Measurements from ENCODE around the gene RANBP10.

RANBP10 gene

DNA sequence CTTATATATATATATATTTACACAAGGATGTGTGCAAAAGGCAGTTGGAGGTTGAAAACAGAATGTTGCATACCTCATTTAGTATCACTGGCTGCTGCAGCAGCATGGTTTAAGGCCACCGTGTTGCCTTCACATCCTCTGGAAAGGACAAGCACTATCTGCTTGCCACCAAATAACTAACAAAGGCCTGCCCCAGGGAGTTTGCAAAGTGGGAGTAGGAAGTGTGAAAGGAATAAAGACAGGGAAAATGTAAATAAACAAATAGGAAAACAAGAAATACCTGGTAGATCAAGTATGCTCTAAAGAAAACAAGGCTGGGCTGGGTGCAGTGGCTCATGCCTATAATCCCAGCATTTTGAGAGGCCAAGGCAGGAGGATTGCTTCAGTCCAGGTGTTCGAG, 53.7 kb downstream of the RANBP10 start:
- TF ChIP-seq GATA2 (IDR thresholded peaks at IDR 0.05; ENCODE audit: low read depth, low read length) (no peak), GATA3 (IDR thresholded peaks at IDR 0.05; ENCODE audit: low read depth, low read length) (no peak)

DNA sequence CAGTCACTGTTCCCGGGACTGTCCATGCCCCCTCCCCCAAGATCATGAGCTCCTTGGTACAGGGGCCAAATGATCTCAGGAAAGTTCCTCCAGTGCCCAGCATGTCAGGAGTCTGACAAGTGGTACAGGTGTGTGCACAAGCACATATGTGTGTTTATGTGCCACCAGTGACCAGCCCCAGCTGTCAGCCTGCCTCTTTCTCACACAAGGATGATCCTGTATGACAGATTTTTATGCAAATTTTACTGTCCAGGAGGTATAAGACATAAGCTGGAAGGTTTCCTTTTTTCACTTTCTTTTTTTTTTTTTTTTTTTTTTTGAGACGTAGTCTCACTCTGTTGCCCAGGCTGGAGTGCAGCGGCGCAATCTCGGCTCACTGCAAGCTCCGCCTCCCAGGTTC, 55.9 kb downstream of the RANBP10 start:
- TF ChIP-seq GATA3 (IDR thresholded peaks at IDR 0.05; ENCODE audit: low read depth, low read length) (no peak), GATA2 (IDR thresholded peaks at IDR 0.05; ENCODE audit: low read depth, low read length) (no peak)

DNA sequence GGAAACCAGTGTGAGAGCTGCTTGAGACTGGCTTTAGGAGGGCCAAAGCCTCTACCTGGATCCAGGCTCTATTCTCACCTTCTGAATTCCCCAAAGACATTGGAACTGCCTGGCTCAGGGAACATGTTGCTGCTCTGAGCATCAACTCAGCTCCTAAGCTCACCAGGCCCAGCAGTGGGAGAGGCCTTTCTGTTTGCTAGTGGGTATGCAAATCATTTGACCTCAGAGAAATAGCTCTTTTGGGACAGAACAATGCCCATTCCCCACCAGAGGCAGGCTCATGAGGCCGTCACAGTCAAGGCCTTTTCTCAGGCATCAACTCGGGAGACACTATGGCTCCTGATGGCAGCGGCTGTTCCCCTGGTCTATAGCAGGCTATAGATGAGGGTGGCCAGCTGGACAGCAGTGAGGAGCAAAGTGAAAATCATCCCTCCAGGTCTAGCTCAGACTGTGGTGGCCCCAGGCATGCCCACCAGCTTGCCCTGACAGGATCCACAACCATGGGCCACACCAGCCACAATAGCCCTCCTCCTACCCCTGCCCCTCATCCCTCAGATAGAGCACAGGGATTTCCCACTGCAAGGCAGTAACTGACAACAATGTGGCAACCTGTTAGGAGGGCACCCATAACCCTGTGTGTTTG, 56.8 kb downstream of the RANBP10 start:
- TF ChIP-seq GATA2 (IDR thresholded peaks at IDR 0.05; ENCODE audit: low read depth, low read length) (no peak), GATA3 (IDR thresholded peaks at IDR 0.05; ENCODE audit: low read depth, low read length) (no peak)

DNA sequence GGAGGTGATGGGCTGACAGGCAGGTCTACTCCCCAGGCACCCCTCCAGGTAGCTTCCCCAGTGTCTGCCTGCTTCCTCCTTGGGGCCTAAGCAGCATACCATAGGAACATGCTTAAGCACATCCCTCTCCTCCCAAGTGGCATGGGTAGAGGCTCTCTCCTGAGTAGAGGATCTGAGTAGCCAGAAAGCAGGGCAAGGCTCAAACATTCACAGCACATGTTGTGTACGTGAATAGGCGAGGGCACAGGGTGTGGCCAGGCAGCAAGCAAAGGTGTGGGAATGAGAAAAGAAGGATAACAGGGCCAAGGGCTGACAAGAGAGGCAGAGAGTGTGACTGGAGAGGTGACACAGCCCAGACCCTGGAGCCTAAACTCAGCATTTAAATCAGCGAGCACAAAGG, 57.5 kb downstream of the RANBP10 start:
- no peak for TF ChIP-seq GATA3 (IDR thresholded peaks at IDR 0.05; ENCODE audit: low read depth, low read length)
- TF ChIP-seq GATA2 (IDR thresholded peaks at IDR 0.05; ENCODE audit: low read depth, low read length) = no peak

- TF ChIP-seq GATA3 (IDR thresholded peaks at IDR 0.05; ENCODE audit: low read depth, low read length) (no peak), GATA2 (IDR thresholded peaks at IDR 0.05; ENCODE audit: low read depth, low read length) (no peak)
Measured at GRCh38 chr16:67746846-67747245, 59.5 kb downstream of the RANBP10 start.

GRCh38 chr16:67741118-67741517, 65.2 kb downstream of the RANBP10 start:
- TF ChIP-seq GATA3 (IDR thresholded peaks at IDR 0.05; ENCODE audit: low read depth, low read length) (no peak), GATA2 (IDR thresholded peaks at IDR 0.05; ENCODE audit: low read depth, low read length) (no peak)

GRCh38 chr16:67740391-67740790, 66.0 kb downstream of the RANBP10 start:
- TF ChIP-seq GATA3 (IDR thresholded peaks at IDR 0.05; ENCODE audit: low read depth, low read length) = no peak
- no peak for TF ChIP-seq GATA2 (IDR thresholded peaks at IDR 0.05; ENCODE audit: low read depth, low read length)

DNA sequence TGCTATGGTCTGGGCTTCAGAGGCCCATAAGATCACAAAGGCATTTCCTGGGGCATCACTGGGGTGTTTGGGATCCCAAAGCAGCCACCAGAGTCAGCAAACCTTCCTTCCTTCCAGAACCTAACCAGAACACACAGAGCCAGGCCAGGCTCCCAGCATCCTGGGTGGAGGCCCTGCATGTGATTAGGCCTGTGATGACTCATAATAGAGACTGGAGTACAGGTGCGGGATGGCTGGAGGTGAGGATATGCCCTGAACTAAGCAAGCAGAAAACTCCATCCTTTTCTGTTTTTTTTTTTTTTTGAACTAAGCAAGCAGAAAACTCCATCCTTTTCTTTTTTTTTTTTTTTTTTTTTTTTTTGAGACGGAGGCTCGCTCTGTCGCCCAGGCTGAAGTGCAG, 69.5 kb downstream of the RANBP10 start:
- no peak for TF ChIP-seq GATA2 (IDR thresholded peaks at IDR 0.05; ENCODE audit: low read depth, low read length)
- TF ChIP-seq GATA3 (IDR thresholded peaks at IDR 0.05; ENCODE audit: low read depth, low read length) = no peak

DNA sequence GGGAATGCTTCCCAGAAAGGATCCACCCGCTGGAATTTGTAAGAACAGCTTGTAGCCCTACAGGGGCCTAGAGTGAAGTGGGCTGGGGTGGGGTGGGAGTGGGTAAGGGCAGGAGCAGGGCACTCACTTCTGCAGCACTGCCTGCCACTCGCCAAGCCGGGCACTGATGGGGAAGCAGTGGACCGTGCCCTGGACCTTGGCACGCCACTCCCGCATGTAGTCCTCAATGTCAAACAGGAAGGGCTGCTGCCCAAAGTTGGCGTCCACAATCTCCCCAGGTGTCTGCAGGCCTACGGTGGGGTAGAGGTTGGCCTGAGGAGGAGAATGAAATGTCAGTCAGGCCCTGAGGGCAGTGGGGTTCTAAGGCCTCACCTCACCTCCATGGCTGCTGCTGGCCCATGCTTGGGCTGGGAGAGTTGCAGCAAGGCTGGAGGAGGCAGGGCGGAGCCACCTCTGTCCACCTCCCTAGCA, 71.6 kb downstream of the RANBP10 start:
- TF ChIP-seq GATA2 (IDR thresholded peaks at IDR 0.05; ENCODE audit: low read depth, low read length) (no peak), GATA3 (IDR thresholded peaks at IDR 0.05; ENCODE audit: low read depth, low read length) (no peak)

DNA sequence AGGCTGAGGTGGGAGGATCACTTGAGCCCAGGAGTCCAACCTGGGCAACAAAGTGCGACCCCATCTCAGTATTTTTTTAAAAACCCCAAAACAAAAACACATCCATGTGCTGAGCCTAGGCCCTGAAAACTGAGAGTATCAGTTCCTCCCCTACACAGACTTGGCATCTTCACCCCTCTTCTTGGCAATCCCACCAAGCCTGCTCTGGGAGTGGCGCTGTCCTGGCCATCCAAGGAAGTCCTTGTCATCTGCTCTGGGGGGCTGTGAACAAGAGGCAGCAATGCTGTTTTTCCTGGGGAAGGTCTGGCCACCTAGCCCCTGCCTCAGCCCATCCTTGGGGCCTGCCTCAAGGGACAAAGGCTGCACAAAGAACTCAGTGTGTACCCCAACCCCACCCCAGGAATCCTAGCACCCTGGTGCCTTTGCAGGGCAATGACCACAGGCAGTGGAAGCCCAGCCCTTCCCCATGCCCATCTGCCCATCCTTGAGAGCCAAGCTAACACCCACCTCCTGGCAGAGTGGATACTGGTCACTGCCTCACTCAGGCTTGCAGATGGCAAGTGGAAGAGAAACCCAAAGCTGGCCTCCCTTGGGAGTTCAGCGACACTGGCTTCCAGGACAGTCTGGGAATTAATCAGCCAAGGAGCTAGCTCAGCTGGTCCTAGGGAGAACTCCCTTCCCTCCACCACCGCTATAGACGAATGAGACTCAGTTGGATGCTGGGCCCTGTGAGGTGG, 72.5 kb downstream of the RANBP10 start:
- TF ChIP-seq GATA2 (IDR thresholded peaks at IDR 0.05; ENCODE audit: low read depth, low read length) = no peak
- TF ChIP-seq GATA3 (IDR thresholded peaks at IDR 0.05; ENCODE audit: low read depth, low read length) = no peak

DNA sequence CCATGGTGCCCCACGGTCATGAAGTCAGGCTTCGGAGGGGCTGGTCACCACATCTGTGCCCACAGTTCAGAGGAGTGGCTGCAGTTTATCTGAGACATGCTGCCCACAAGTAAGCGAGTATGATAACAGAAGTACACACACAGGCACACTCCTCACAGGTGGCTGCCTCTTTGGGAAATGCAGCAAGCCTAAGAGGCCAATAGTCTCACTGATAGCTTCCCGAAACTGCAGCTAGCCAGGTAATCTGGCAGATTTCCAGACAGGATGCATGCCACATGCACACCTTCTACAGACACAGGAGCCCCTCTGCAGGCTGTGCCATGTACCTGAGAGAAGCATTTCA, 74.6 kb downstream of the RANBP10 start:
- TF ChIP-seq GATA3 (IDR thresholded peaks at IDR 0.05; ENCODE audit: low read depth, low read length) (no peak), GATA2 (IDR thresholded peaks at IDR 0.05; ENCODE audit: low read depth, low read length) (no peak)

DNA sequence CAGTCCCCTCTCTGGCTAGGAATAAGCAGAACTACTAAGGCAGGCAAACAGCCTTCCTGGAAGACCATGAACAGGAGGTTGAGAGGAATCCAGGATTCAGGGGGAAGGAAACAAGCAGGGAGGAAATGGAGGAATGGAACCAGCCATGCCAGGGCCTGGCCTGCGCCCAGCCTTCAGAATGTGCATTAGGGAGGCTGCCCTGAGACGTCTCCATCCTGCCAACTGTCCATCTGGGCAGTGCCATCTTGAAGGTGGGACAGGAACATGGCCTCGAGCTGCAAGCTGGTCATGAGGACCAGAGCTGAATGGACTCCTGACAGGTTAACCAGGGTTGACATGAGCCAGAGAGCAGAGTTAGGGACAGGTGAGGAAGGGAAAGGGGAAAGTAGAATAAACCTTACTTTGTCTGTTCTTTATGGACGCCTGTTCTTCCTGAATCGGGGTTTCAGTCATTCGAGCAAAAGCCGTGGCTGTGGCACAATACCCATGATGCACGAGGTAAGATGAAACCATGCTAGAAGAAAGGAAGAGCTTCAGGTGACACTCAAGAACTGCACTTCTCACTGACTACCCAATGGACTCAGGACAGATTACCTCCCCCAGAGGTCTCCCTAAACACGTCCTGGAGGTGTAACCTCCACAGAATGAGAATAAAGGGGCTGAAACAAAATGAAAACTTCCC, 75.1 kb downstream of the RANBP10 start:
- no peak for TF ChIP-seq GATA2 (IDR thresholded peaks at IDR 0.05; ENCODE audit: low read depth, low read length)
- no peak for TF ChIP-seq GATA3 (IDR thresholded peaks at IDR 0.05; ENCODE audit: low read depth, low read length)

DNA sequence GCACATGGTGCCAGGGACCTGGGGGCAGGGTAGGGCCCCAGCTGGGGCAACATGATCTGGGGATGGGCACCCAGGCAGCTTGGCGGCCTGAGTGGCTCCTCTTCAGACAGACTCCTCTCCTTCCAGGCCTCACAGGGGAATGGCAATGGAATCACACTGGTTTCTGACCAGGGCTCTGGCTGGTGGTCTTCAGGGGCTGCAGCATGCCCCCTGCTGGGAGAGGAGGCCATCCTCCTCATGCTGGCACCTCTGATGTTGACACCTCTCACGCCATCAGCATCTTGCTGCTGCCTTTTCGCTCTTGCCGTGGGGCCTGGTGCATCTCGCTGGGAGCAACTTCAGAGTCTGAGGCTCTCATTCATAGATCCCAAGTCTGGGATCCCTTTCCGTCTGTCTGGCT, 76.0 kb downstream of the RANBP10 start:
- TF ChIP-seq GATA2 (IDR thresholded peaks at IDR 0.05; ENCODE audit: low read depth, low read length) = no peak
- TF ChIP-seq GATA3 (IDR thresholded peaks at IDR 0.05; ENCODE audit: low read depth, low read length) = no peak

DNA sequence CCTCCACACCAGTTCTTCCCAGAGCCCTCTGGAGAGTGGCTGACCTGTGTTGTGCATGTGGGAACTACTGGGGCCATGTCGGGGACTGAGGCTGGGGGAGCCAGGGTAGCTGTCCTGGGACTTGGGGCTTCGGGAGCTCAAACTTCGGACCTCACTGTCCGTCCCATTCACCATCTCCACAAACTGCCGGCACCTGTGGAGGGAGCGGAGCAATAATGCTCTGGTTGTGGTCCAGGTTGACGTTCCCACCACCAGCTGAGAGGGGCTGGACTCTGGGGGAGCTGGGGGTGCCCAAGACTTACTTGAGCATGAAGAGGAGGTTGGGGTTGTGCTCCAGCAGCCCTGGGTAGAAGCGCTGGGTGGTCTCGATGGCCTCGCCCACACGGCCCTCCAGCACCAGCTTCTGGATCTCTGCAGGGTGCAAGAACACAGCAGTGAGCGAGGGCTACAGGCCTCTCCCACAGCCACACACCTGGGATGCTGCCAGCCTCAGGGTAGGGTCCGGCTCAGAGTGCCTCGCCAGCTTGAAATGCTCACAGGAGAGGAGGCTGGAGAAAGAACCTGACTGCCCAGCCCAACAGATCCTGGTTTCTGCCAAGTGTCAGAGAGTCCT, 76.6 kb downstream of the RANBP10 start:
- TF ChIP-seq GATA3 (IDR thresholded peaks at IDR 0.05; ENCODE audit: low read depth, low read length) (no peak), GATA2 (IDR thresholded peaks at IDR 0.05; ENCODE audit: low read depth, low read length) (no peak)

All from SH-SY5Y (cell line).